Tibial nerve (tissue), 4 donors: Measurements from ENCODE around the gene ZNF804B. TPM values are rescaled to one million over a fixed set of nuclear protein-coding genes. Genes with fewer than 3 reads are reported as not detected.

Experiments
- DNase-seq, 2 donors: peaks; one replicate each; pipeline ENCODE4 v3.0.0-alpha.2; 2019; ENCODE audit warnings: low spot score in 2 of 2
- H3K27ac ChIP-seq, 4 donors: fragments of 200-600 bp; sonication (generic) in 3 of 4; one replicate each; pipeline ENCODE4 v1.5.1; 2017 to 2019; ENCODE audit warnings: mild to moderate bottlenecking in 1 of 4
- H3K27me3 ChIP-seq, 2 donors: fragments of 200-600 bp; sonication (generic) in 1 of 2; one replicate each; pipeline versions ENCODE4 v1.5.1 to v1.6.0; 2017 to 2019
- H3K36me3 ChIP-seq, 3 donors: fragments of 200-600 bp; sonication (generic); one replicate each; pipeline ENCODE4 v1.5.1; 2018 to 2019
- H3K4me1 ChIP-seq, 4 donors: fragments of 200-600 bp; sonication (generic) in 3 of 4; one replicate each; pipeline ENCODE4 v1.5.1; 2017 to 2019
- H3K4me3 ChIP-seq, 4 donors: fragments of 200-600 bp; sonication (generic) in 3 of 4; one replicate each; pipeline ENCODE4 v1.5.1; 2017 to 2019; ENCODE audit warnings: mild to moderate bottlenecking in 1 of 4, moderate library complexity in 1 of 4
- H3K9me3 ChIP-seq, 4 donors: fragments of 200-600 bp; sonication (generic) in 3 of 4; one replicate each; pipeline ENCODE4 v1.5.1; 2017 to 2019
- EP300 ChIP-seq, 2 donors: sonication (generic); formaldehyde crosslinking; IDR thresholded peaks; one replicate each; pipeline ENCODE4 v1.6.1; 2017; ENCODE audit warnings: antibody characterized with exemption in 2 of 2, mild to moderate bottlenecking in 1 of 2
- POLR2A ChIP-seq, 2 donors: fragments of 450-650 bp; IDR thresholded peaks; one replicate each; pipeline ENCODE4 v1.6.1; 2017; ENCODE audit warnings: antibody characterized with exemption in 2 of 2, mild to moderate bottlenecking in 2 of 2, moderate library complexity in 2 of 2
- WGBS, 2 donors: methylation state at CpG; one replicate each; pipeline ENCODE4 v1.1.5; 2018; 5-methylcytosine and 5-hydroxymethylcytosine counted together
- total RNA-seq, 4 donors: library from RNA; depleted of rRNA; stranded (reverse); fragments of >200 nt; gene quantifications; one replicate each; pipeline ENCODE4 v1.1.0, GENCODE V29; 2016
- TF ChIP-seq, protein P1 (sequence below), 5 experiments: fragments of 200-600 bp in 3 of 5; fragments of 450-650 bp in 2 of 5; sonication (generic) in 3 of 5; IDR thresholded peaks; one replicate each; pipeline ENCODE4 v1.5.1; 2016 to 2019; ENCODE audit warnings: antibody characterized with exemption in 5 of 5, mild to moderate bottlenecking in 3 of 5, moderate library complexity in 2 of 5

The ZNF804B gene
- total RNA-seq, 4 donors from 2014 or later, result 0.21 to 0.22 TPM; not detected in 2

DNA sequence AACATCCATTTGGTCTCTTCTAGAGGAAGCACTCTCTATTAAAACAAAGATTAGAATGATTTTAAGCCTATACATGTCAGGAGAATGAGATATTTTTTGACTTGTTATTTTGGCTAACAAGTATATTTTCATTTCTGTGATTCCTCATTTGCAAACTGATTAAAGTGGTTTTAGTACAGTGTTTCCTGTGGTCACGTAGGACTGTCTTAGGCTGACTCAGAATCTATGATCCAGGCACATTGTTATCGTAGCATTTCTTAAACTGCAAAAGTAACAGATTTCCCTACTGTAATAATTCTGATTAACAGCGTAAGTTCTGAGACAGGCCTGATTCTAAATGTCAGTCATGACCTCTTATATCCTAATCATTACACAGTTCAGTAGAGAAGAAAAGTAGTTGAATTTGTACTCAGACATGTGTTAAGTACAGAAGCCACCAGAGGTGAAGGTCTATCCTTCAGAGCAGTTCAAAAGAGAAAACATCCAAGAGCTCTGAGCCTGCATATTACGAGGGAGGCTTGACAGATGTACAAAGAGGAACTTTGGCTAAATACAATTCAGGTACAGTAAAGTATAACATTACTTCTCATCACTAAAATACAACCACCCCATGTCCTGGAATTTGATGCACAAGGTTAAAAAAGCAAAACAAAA is 160.1 kb downstream of the ZNF804B start:
- H3K4me1 ChIP-seq, result no peaks in the 10 kb centered on the region
- H3K36me3 ChIP-seq, result no peaks in the 10 kb centered on the region
- no peak for DNase-seq
- no peaks in the 10 kb centered on the region for H3K9me3 ChIP-seq
- no peak overlapping the region for H3K4me3 ChIP-seq
- no peak overlapping the region for H3K27ac ChIP-seq
- TF ChIP-seq EP300 (IDR thresholded peaks at IDR 0.05) (no peak), POLR2A (IDR thresholded peaks at IDR 0.05) (no peak)
- TF ChIP-seq, protein P1, sequence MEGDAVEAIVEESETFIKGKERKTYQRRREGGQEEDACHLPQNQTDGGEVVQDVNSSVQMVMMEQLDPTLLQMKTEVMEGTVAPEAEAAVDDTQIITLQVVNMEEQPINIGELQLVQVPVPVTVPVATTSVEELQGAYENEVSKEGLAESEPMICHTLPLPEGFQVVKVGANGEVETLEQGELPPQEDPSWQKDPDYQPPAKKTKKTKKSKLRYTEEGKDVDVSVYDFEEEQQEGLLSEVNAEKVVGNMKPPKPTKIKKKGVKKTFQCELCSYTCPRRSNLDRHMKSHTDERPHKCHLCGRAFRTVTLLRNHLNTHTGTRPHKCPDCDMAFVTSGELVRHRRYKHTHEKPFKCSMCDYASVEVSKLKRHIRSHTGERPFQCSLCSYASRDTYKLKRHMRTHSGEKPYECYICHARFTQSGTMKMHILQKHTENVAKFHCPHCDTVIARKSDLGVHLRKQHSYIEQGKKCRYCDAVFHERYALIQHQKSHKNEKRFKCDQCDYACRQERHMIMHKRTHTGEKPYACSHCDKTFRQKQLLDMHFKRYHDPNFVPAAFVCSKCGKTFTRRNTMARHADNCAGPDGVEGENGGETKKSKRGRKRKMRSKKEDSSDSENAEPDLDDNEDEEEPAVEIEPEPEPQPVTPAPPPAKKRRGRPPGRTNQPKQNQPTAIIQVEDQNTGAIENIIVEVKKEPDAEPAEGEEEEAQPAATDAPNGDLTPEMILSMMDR (IDR thresholded peaks at IDR 0.05), result no peak
- H3K27me3 ChIP-seq, result no peaks in the 10 kb centered on the region
- WGBS, 2 donors, result 68 to 78% methylated on average over 4 of the region's 4 CpGs

GRCh38 chr7:88922944-88923343 is 163.4 kb downstream of the ZNF804B start:
- H3K27ac ChIP-seq, result no peak overlapping the region
- no peak for TF ChIP-seq POLR2A (IDR thresholded peaks at IDR 0.05)
- TF ChIP-seq, protein P1 (IDR thresholded peaks at IDR 0.05), result no peak
- no peak for TF ChIP-seq EP300 (IDR thresholded peaks at IDR 0.05)
- no peaks in the 10 kb centered on the region for H3K4me1 ChIP-seq
- H3K9me3 ChIP-seq, result no peaks in the 10 kb centered on the region
- no peak overlapping the region for H3K4me3 ChIP-seq
- WGBS, 2 donors, result 50 to 60% methylated on average over 2 of the region's 2 CpGs
- no peaks in the 10 kb centered on the region for H3K27me3 ChIP-seq
- no peaks in the 10 kb centered on the region for H3K36me3 ChIP-seq
- DNase-seq, result no peak

DNA sequence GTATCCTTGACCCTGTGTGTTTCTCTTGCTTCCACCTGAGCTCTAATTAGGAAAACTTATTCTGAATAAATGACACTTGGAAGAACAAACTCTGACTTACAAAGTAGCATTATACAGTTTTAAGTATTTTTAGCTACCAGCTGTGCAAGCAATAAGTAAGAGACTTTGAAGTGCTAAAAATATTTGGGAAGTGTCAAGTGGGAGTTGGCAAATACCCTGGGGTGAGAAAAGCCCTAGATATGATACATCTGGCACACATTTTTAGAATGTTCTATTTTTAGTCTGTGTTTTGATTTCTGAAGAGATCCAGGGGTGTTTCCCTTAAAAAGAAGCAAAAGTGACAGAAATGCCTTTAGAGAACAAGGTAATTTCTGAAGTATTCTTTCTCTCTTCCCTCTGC is 168.8 kb downstream of the ZNF804B start:
- Histone ChIP-seq H3K27me3 (no peaks in the 10 kb centered on the region), H3K36me3 (no peaks in the 10 kb centered on the region), H3K4me3 (no peak overlapping the region), H3K27ac (no peak overlapping the region), H3K9me3 (no peaks in the 10 kb centered on the region), H3K4me1 (peaks cover 0 to 6% (median 0%) of the 10 kb centered on the region in 4 donors)
- DNase-seq, result no peak
- TF ChIP-seq, protein P1 (IDR thresholded peaks at IDR 0.05), result no peak
- no peak for TF ChIP-seq EP300 (IDR thresholded peaks at IDR 0.05)
- no peak for TF ChIP-seq POLR2A (IDR thresholded peaks at IDR 0.05)

DNA sequence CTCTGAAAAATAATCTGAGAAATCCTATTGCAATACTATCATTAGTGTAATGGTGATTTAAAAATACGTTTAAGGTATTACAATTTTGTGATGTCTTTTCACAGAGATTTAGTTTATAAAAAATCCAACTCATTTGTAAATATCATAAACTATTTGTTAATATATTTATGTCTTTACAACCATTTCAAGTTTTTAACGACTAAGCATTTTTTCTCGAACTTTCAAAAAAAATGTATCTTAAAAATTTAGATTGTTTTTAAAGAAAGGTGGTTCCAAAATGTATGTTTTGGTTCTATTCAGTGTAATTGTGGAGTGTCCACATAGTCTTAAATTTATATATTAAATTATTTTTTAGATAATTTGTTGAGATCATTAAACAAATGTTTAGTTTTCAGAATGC is 170.2 kb downstream of the ZNF804B start:
- no peaks in the 10 kb centered on the region for H3K27me3 ChIP-seq
- TF ChIP-seq, protein P1 (IDR thresholded peaks at IDR 0.05), result no peak
- TF ChIP-seq EP300 (IDR thresholded peaks at IDR 0.05), result no peak
- no peak for TF ChIP-seq POLR2A (IDR thresholded peaks at IDR 0.05)
- no peak overlapping the region for H3K27ac ChIP-seq
- peaks cover 0 to 6% (median 0%) of the 10 kb centered on the region in 4 donors for H3K4me1 ChIP-seq
- no peak overlapping the region for H3K4me3 ChIP-seq
- DNase-seq, result no peak
- no peaks in the 10 kb centered on the region for H3K9me3 ChIP-seq
- 88% methylated on average over 3 of the region's 3 CpGs for WGBS, 2 donors
- H3K36me3 ChIP-seq, result no peaks in the 10 kb centered on the region

GRCh38 chr7:88933285-88933684 is 173.8 kb downstream of the ZNF804B start:
- Histone ChIP-seq H3K27me3 (no peaks in the 10 kb centered on the region), H3K9me3 (no peaks in the 10 kb centered on the region), H3K36me3 (no peaks in the 10 kb centered on the region), H3K4me3 (no peak overlapping the region), H3K4me1 (peaks cover 0 to 3% (median 0%) of the 10 kb centered on the region in 4 donors), H3K27ac (no peak overlapping the region)
- 93 to 94% methylated on average over 5 of the region's 5 CpGs for WGBS, 2 donors
- no peak for DNase-seq
- no peak for TF ChIP-seq EP300 (IDR thresholded peaks at IDR 0.05)
- TF ChIP-seq, protein P1 (IDR thresholded peaks at IDR 0.05), result no peak
- no peak for TF ChIP-seq POLR2A (IDR thresholded peaks at IDR 0.05)
